IPS-NIHi11 (cell line): Measurements from ENCODE around the gene CNKSR2.

Experiments used
- DNase-seq: peaks from one replicate; pipeline ENCODE4 v3.0.0; 2012; ENCODE audit warnings: mixed read lengths, low spot score

Gene CNKSR2

DNA sequence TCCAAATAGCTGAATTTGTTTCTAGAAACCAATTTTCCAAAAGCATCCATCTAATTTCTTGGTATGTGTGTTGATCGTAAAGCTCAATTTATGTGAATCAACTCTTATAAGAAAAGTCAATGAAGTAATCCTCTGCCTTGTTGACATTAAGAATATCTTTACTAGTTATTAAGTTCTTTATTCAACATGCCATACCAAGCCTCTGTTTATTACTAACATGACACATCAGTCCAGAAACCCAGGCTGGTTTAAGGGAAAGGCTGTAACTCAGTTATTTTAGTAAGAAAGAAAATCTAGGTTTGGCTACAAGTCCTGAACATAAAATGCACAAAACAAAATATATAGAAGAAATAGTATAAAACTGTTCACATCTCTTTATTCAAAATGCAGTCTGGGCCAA lies 235.9 kb downstream of the CNKSR2 start:
- DNase-seq = no peak

DNA sequence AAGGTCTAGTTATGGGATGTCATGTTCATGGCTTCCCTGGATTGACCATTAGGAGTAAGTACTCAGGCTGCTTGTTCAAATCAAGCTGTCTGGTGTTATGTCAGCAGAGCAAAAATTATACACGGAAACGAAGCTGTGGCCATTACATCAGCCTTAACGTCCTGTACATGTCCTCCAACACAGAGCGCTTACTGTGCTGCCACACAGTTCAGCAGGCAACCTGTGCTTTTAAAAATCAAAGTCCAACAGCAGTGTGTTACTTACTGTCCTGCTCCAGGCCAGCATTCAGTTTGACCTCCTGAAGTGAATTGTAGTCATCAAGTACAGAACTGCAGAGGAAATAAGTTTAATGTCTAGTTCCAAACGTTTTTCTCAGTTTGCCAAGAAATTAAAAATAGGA lies 237.9 kb downstream of the CNKSR2 start:
- no peak for DNase-seq

DNA sequence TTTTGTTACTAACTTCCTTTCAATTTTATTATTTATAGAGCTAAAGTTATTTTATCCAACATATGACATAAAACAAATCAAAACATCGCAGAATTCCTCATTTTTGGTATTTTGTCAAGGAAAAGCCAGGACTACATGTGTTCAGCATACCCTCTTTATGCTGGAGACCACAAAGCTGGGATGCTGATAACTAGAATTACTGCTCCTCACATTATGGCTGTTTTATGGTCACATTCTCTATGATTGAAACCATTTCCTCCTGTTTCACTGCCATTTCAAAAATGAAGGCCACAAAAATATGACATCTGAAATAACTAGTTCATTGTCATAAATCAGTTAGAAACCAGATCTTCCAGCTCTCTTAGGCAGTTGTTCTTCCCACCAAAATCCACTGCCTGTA lies 242.2 kb downstream of the CNKSR2 start:
- DNase-seq = no peak

DNA sequence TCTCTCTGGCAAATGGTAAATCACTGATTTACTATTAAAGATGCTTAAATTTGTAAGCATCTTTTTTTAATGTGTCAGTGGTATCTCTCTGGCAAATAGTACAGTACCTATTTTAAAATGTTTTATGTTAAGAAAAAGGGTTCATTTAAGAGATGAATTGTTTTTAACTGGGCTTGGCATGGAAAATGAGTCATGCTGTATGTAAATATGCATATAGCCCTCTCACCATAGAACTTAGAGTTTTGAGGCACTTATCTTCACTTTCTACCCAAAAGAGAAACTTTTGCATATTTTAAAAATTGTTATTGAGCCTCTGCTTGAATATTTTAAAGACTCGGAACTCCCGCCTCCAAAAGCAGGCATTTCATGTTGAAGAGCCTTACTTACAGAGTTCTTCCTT lies 246.0 kb downstream of the CNKSR2 start:
- no peak for DNase-seq

DNA sequence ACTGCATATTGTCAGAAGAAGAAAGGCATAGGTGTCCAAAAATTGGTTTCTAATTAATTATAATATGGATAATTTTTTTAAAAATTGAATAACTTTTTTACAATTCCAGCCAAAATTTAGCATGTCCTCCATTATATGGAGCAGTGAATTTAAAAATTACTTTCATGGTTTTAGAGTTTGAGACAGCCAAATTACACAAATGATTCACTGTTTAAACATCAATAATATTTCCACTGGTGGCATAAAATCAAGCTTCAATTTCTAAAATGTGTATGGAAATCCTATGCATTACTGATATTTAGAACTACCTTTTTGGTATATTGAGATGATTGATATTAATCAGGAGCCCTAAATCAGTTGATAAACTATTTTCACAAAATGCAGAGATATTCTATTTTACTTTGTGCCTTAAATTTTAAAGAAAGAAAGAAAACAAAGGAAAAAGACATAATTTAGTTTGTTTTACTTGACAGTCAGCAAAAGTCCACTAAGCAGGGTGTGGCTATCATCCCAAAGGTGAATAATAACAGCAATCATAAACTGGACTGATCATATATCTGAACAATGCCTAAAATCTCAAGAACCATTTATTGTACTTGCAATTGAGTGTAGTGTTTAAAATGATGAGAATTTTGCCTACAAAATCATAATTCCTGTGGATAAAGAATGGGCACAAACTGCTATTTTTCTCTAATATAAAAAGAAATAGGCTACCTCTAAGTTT lies 249.7 kb downstream of the CNKSR2 start:
- DNase-seq = no peak

DNA sequence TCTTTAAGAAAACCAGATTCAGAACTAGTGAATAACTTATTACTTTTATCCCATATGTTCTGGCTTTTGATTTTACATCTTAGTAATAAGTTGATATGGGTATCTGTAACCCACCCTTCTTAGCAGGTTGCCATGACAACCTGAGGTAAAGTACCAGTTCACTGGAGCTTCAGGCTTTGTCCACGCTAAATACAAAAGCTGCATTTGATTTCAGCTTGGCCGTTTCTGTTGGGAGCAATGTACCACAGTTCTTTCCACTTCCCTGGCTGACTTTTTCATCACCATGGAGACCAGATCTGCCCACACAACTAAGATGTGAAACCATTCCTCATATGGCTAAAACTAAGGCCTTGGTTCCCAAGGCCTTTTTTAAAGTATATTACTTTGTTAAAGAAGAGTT lies 257.8 kb downstream of the CNKSR2 start:
- no peak for DNase-seq

DNA sequence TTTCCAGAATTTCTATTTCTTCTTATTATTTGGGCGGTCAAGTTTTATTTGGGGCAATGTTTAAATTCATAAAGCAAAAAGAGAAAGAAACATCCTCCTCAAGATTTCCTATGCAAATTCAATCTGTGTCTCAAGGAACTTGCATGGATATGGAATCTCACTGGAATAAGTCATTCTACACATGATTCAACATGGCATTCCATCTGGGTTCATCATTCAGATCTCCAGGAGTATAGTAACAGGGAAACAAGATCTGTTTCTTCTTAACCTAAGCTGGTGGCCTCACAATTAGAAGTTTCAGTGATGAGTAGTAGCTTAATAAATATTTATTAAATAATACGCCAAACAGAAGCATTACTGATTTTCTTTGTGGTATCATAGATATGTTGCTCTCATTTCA lies 264.1 kb downstream of the CNKSR2 start:
- DNase-seq = no peak

DNA sequence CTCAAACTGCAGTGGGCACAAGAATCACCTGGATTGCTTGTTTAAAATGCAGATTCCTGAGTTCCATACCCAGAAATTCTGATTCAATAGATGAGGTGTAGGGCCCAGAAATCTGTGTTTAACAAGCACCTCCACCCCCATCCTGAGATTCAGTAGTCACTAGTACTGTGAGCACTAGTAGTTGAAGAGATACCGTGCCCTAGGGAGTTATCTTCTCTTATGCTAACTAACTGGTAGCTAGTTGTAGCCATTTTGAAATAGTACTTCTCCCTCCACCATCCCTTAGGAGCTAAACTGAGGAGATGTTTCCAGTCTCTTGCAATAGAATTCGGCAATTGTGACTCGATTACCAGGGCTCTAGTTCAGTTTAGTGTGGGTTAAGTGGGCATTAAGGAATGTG lies 265.6 kb downstream of the CNKSR2 start:
- peak; percentile 4 for DNase-seq

DNA sequence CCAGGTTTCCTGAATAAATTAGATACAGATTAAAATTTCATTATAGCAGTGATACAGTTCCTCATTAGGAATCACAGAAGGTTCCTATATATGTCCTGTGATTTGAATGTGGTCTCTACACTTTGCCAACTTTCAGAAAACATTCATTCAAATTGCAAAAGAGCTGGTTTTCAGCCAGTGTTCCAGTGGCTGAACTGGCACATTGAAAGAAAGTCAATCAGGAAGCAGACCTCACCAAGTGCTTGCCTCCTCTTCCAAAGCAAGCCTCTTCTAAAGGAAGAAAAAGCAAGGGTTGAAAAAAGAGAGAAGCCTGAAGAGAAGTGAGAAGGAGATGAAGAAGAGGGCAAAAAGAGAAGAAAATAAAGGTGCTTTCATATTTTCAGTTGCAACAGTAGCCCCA lies 271.2 kb downstream of the CNKSR2 start:
- DNase-seq = no peak

DNA sequence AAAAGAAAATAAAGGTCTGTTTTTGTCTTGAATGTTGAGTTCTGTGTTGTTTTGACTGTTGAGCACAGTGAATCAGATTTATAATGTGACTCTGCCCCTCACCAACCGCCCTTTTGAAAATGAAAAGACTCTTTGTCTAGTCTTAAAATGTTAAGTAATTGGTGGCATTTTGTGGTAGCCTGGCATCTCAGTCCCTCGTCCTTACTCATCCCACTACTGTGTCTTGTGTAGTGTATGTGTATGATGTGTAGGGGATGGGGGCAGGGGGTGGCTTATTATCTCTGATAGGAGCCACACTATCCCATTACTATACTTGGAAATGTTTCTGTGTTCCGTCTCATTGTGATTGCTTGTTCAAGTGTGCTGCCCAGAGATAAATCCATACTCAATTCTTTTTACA lies 271.7 kb downstream of the CNKSR2 start:
- no peak for DNase-seq

DNA sequence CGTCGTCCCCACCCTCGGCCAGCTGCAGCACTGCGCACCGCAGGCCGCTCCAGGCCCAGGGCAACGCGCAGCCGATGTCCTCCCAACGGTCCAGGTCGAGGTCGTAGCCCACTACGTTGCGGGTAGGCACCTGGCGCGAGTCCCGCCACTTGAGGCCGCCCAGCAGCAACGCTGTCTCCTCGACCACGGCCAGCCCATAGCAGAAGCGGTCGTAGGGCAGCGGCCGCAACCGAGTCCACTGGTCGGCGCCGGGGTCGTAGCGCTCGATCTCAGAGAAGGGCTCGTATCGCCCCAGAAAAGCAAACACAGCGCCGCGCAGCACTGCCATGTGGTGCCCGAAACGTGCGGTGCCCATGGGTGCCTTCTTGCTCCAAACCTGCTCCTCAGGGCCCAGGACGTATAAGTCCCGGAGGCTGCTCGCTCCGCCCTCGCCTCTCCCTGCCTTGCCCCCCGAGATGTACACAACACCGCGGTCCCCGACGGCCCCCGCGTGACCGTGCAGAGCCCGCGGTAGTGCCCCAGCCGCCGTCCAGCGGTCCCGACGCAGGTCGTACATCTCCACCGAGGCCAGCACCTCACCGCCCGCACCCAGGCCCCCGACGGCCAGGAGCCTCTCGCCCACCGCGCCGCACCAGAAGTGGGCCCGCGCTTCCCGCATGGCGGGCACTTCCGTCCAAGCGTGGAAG lies 281.8 kb downstream of the CNKSR2 start:
- no peak for DNase-seq

DNA sequence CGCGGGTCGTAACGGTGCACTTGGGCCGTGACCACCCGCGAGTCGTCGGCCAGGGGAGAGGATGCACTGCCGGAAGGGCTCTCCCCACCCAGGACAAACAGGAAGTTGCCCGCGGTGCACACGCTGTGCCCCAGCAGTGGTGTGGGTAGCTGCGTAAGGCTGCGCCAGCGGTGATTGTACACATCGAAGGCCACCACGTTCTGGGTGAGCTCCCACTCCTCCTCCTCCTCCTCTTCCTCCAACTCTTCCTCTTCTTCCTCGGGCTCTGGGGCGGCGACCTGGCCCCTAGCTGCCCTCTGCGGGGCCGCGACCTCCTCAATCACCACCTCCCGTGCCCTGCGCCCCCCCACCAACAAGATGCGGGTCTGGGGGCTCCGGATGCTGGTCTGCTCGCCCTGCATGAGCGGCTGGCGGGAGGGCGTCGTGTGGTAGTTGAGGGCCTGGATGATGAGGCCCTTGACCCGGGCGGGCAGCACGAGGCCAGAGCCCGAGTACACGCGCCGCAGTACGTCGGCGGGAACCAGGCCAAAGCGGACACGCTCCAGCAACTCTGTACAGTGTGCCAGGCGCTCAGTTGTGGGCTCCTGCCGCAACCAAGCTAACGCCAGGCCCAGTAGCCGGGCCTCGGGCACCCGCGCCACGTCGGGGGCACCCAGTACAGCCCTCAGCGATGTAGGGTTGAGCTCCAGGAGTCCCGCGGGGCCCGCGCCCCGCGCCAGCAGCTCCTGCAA lies 282.5 kb downstream of the CNKSR2 start:
- DNase-seq = no peak

DNA sequence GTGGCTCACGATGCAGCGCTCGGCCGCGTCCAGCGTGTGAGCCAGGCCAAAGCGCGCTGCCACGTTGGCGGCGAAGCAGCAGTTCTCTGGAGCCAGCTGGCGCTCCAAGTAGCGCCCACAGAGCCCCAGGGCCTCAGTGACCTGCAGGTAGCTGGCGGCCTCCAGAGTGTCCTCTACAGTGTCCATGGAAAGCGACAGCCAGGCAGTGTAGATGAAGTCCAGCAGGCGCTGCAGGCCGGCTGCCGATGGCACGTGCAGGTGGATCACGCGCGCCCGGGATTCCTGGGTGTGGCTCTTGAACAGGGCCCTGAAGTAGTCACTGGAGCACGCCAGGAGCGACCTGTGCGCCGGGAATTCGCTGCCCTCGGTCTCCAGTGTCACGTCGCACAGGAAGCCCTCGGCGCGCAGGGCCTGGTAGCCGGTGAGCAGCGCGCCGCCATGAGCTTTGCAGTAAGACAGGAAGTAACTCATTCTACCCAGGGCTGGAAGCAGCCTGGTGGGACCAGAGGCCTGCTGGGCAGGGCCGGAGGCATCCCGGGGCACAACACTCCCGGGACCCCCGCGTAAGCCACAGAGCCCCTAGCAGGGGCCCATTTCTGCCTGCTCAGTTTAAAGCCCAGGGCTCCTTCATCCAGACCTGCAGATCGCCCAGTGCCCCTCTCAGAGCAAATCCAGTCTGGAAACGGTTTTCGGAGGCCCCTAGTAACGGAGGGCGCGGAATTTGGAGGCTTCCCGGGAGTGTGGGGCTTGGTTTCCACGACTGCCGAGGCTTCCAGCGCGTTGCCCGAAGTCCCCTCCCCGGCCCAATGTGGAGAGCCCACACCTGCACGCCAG lies 283.3 kb downstream of the CNKSR2 start:
- DNase-seq = peak; percentile 5

DNA sequence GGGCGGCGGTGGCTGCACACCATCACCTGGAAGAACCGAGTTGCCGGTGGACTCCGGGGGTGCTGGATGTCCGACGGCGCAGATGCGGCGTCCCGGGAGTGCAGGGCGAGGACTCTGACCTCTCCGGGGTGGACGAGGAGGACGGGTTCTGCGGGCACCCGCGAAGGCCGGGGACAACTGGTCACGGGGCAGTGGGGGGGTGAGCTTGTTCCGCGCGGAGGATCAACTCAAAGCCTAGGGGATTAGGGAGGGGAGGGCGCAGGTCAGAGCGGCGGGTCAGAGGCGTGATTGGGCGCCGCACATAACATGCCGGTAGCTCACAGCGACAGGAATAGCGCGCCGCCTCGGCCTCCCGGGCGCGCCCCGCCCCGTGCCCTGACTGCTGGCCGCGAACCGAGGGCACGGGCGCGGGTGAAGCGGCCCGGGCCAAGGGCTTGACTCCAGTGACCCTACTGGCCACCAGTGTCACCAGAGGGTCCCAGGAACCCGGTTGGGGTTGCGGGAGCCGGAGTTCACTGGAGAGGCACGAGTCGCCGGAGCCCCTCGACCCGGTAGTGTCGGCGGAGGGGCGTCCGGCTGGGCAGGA lies 284.0 kb downstream of the CNKSR2 start, which contains the start of gene KLHL34:
TSS of gene KLHL34 (minus strand) at position 179 of the 586 bp plus-strand sequence. CDS start 542 bp downstream, outside the sequence.
- DNase-seq = peak; percentile 32

DNA sequence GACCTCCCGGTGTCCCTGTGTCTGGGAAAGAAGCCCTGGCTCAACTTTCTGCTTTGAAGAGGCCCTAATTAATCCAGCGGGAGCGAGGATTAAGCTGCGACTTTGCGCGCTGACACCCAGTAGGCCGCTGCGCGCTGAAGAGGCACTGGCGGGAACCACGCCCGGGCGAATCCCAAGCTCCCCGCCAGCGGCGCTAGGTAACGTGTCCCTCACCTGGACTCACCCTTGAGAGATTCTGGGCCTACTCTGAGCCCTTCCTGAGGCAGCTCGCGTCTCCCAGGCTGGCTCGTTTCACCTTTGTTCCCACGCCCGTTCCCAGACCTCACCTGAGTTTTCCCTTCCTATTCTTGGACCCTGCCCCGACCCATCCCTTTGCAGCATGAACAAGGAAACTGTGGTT lies 284.5 kb downstream of the CNKSR2 start:
- peak; percentile 37 for DNase-seq

DNA sequence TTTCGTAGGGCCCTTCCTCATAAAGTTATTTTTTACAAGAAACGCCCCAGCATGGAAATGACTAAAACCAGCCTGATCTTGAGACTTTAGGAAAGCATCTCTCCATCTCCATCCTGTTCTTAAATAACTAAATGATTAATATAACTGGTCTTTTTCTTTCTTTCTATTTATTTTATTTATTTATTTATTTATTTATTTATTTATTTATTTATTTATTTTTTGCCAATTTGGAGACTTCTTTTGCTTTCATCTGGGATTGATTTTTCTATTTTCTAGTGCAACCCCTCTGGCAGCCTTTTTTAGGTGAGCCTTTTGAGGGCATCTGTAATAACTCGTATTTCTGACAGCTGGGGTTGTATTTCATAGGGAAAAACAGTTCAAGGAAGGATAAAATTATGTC lies 285.1 kb downstream of the CNKSR2 start:
- DNase-seq = no peak

DNA sequence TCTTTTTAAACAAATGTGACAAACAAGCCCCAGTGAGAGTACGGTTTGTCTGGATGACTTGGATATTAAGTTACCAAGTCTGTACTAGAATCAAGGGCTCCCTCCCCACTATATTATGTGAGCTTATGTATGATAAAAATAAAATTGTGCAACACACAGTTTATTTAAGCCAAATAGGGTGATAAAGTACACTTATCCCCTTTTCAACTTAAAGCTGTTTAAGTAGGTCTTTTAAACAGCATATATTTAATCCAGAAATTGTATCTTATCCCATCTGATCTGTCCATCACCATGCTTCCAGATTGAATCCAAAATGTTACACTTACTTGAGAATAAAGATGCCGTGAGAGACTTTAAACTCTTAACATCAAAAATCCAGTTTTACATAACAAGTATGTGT lies 285.9 kb downstream of the CNKSR2 start:
- no peak for DNase-seq

DNA sequence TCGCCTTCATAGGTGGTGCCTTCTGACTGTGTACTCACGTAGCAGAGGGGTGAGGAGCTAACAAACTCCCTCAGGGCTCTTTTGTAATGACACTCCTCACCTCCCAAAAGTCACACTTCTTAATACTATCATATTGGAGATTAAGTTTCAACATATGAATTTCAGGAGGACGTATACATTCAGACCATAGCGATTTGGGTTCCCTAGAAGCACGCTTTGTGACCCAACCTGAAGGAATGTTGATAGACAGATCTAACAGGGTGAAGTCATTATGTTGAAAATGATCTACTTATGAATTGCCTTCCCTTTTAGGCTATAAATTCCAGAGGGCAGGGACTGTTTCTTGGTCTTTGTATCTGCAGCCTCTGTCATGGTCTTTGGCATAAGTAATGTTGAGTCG lies 287.1 kb downstream of the CNKSR2 start:
- no peak for DNase-seq

DNA sequence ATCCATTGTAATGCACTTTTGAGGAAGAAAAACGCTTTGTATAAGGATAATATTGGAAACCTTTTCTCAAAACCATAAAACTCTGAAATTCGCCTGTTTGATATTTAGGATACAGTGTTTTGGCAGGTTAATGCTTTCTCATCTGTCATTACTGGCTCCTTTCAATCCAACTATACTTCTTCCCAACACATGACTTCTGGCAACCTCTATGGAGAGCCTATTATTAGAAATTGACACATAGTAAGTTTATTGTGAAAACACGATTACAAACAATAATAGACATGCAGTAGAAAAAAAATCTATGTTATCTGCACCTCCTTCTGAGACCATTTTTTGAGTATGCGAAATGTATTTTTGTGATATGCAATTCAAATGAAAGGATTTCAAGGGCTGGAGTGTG lies 288.5 kb downstream of the CNKSR2 start:
- DNase-seq = no peak

DNA sequence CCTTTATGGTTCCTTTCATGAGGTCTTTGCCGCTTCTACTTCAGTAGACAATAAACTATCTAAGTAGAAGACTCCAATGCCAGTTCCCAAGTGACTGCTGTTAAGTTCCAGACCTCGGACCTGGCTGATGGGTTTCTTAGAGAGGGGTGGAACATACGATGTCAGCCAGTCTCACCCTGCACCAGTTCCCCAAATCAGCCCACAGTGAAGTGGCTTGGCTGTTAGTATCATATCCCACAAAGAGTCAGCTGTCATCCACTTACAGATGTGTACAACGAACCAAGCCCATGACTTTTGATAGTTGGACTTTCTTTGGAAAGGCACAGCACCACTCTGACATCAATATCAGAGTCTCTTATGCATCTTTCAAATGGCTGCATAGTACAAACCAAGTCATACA lies 292.0 kb downstream of the CNKSR2 start:
- DNase-seq = no peak

DNA sequence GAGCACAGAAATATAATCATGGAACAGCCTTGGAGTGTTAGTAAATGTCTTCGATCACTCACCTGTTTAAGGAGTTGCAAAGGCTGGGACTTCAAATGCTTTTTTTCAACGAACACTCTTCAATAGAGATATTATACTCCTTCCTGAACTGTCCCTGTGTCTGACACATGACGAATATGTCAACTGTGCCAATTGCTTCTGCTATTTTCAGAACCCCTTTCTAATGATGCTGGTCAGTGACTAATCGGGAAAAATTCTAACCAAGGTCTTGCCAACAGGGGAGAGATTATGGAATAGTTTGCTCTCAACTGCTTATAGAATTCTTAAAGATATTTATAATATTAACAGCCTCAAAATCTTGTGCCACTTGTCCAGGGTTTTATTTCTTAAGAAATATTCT lies 292.5 kb downstream of the CNKSR2 start:
- no peak for DNase-seq
